ENCODE data around the gene APOBEC3A.
"Not testable (repeated sequence)": the region's sequence is repeated elsewhere in the genome, so short reads cannot be mapped to it uniquely, and the experiment has no call there.

The APOBEC3A gene

DNA sequence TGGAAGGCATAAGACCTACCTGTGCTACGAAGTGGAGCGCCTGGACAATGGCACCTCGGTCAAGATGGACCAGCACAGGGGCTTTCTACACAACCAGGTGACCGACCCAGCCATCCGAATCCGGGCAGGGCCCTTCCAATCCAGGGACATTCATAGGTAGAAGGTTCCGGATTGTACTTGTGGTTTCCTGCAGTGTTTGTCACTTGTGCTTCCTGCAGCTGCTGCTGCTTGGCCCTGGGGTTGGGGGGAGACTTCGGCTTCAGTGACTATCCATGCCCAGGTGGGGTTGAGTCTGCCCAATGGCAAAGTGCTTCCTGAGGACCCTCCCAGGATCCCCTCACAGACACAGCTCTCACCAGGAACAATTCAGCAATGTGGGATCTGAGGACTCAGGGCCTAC, 2.2 kb downstream of the APOBEC3A start:
- DNase-seq (ENCODE audit: low spot score) = no peak

DNA sequence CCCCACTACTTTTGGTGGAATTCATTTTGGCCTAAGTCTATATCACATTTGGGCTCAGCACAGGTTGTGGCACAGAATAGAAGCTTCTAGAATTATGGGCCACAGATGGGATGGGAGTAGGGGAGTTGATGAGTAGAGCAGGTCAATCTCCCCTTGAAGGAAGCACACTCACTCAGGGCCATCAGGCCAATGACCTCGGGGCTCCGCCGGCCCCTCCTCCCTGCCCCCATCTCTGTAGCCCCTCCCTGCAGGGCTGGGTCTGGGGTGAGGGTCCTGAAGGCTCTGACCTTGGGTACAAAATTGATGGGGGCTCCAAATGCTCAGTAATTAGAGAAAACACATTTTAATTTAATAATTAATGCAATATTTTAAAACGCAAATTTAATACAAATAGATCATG, 3.3 kb downstream of the APOBEC3A start:
- DNase-seq (ENCODE audit: low spot score) = not testable (repeated sequence)

DNA sequence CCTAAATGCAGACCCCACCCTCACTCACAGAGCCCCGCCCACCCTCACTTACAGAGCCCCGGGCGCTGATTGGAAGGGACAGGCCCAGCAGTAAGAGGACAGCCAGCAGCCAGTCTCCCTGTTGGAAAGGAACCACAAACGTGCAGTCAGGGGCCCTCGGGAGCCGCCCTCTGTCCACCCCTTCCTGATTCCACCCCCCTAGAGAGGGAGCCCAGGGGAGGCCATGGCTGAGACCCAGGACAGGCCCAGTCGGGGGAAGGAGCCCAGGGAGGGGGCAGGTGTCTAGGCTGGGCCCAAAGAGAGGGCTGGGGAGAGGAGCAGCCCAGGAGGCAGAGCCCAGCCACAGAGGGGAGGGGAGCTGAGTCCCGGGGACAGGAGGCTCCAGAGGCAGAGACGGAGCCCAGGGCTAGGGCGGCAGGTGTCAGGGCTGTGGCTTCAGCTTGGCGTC, 5.9 kb downstream of the APOBEC3A start:
- not testable (repeated sequence) for DNase-seq (ENCODE audit: low spot score)

DNA sequence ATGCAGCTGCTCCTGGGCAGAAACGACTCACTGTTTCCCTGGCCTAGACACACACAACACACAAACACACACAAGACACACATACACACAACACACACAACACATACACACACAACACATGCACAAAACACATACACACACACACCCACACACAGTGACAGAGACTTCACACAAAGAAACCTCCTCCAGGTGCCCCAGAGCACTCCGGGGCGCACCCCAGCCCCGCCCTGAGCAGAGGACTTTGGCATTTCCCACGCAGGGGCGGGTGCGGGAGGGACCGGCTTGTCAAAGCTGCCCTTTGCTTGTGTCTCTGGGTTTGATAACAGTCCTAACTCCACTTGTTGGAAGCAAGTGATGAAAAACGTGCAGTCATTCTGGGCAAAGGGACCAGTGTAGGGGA, 6.5 kb downstream of the APOBEC3A start:
- no peak for DNase-seq (ENCODE audit: low spot score)

DNA sequence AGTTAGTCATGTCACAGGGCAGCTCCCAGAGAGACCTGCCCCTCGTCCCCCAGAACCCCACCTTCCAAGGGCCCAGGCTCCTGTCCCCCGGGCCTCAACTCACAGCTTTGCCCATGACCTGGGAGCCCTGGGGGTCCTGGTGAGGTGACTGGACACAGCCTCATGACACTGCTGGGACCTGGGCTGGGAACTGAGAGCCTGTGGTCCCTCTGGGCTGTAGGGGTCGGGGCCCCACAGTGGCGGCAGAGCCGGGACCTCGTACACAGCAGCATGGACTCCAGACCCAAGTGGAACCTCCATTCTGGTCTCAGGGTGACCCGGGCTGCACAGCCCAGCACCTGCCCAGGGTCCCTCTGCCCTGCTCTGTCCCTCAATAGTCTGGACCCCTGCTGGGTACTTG, 6.9 kb downstream of the APOBEC3A start:
- DNase-seq (ENCODE audit: low spot score) = no peak

DNA sequence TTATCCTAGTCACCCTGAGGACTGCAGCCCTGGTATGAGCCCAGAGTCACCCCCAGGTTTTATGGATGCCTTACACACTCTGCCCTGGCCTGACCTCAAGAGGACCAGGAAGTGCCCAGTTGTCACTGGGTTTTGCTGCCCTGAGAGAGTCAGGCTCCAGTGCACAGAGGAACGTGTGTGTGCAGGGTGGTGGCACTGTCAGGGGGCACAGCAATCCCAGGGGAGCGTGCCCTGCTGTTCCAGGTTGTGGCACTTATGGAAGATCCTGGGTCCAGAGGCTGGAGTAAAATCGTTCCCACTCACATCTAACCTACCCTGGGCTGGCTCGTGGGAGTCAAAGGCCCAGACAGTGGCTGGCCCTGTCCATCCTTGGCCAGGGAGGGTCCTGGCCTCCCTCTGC, 7.6 kb downstream of the APOBEC3A start:
- DNase-seq (ENCODE audit: low spot score) = no peak

DNA sequence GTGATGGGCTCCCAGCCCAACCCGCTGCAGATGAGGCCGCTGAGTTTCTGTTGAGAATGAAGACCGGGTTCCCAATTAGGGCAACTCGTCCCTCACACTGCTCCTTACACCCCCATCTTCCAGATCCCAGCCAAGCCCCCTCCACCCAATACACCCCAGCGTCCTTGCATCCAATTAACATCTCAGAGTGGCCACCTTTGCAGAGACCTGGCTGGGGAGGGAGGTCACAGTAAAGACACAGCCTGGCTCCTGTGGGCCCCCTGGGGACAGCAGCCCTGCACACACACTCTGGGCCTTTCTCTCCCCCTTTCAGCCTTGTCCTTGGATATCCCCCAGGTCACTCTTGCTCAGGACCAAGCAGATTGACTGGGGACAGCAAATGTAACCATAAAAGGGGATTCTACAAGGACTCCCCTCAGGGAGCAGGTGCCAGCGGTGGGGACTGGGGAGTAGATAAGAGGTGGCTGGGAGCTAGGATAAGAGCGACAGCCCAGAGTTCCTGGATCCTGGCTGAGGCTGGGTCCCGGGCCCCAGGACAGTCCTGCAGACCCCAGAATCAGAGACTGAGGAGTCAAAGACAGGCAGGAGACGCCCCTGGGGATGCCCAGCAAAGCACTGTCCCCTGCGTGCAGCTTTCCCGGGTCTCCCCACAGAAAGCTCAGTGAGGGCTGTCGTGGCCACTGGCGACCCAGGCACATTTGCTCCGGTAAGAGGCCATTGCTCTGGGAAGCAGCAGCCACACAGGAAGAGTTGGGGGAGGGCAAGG, 8.4 kb downstream of the APOBEC3A start:
- no peak for DNase-seq (ENCODE audit: low spot score)

DNA sequence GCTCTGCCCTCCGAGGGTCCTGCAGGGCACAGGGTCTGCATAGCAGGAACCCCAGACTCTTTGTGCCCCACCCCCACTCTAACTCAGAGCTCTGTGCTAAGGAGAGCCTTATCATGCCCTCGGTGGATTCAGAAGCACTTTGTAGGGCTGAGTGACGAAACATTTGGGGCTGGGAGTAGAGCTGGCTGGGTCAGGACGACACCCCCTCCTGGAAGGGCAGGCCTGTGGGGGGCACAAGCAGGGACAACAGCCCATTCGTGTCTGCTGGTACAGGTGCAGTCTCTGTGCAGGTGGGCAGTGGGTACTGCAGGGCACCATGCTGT, 8.9 kb downstream of the APOBEC3A start:
- DNase-seq (ENCODE audit: low spot score) = no peak

DNA sequence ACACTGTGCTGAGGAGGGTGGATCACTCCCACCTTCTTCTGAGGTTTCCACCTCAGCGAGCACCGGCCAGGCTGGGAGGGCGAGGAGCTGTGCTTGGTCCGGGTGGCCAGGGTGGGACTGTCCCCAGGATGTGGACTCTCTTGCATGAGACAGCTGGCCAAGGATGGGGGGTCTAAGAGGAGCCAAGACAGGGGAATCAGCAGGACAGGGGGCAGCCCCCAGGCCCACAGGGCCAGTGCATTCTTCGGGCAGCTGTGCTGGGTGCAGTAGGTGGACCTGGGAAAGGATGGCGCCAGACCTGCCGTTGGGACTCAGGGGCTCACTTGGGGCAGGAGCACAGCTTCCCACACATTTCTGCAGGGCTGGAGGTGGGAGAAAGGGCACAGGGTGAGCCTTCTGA, 9.5 kb downstream of the APOBEC3A start:
- no peak for DNase-seq (ENCODE audit: low spot score)

DNA sequence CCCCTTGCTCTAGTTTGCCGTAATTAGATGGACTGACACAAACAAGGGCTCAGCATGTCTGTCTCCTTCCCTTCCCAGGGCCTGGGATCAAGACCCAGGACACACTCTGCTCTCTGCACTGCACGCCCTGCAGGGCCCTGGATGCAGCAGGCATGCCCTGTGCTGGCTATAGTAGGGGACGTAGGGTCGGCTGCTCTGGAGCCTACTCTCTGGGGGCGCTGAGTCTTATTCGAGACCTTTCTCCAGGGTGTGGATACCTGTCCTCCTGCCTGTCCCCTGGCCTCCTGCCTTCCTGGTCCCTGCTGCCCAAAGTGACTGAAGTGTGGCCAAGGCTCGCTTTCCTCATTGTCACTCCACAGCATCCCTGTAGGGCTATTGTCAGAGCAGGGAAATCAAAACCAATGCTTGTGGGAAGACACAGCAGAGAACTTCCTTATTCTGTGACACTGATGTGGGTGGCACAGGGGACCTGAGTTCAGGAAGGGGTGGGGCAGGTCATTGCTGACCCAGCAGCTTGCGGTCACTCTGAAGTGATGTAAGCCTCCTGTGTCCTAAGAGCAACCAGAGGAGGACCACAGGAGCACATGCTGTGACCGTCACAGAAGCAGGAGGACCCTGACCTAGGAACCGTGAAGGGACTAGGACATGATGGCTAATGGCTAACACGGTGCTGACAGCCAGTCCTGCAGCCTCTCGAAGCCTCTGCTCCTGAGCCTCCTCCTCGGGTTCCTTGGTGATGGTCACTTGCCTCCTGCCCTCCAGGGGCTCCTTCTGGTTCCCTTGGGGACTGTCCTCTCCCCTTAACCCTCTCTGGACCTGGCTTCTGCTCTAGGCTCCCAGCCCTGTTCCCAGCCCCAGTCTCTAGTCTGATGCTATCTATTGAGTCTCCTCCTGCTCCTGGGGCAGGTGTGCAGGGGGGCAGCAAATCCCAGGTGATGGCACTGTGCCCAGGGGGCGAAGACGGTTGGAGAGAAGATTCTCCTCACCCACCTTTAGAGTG, 10.3 kb downstream of the APOBEC3A start:
- DNase-seq (ENCODE audit: low spot score) = no peak

DNA sequence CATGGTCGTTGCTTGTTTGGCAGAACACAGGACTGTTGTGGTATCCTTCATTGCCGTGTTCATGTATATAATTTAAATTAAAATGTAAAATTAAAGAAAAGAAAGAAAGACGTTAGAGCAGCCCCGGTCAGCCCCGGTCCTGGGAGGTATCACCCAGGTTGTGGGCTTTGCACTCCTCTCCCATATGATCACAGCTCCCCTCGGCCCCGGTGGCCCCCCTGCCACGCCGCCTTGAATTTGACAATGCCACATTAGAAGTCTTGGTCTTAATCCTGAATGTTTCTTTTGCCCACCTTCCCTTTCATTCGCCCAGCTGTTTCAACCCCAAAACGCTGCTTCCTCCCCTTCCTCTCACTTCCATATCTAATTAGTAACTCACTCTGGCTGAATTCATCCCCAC, 11.4 kb downstream of the APOBEC3A start:
- no peak for DNase-seq (ENCODE audit: low spot score)

DNA sequence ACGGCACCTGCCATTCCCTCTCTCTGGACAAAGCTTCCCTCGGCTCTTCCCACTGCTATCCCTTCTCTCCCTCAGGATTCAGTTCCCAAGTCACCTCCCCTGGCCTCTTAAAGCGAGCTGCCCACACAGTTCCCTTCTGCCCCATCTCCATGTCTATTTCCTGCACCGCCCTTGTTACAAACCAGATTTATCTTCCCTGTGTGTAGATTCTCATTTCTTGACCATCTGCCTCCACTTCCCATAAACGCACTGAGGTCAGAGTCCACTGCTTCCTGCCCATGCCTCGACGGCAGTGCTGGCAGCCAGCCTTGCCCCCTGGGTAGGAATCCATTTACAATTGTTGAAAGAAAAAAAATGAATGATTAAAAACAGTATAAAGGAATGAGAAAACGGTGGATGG, 13.1 kb downstream of the APOBEC3A start:
- DNase-seq (ENCODE audit: low spot score) = no peak

DNA sequence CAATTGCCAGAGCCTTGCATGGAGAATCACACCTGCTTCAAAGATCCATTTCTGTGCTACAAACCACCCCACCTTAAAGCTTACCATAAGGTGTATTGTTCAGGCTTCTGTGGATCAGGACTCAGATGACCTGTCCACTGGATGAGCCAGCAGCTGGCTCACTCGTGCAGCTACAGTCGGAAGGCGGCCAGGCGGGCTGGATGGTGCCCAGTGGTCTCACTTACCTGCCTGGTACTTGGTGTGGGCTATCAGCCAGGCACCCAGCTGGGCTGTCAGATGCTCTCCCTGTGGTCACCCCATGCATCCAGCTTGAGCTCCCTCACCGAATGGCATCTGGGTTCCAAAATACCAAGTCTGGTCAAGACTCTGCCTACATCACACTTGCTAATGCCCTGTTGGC, 13.8 kb downstream of the APOBEC3A start:
- no peak for DNase-seq (ENCODE audit: low spot score)

DNA sequence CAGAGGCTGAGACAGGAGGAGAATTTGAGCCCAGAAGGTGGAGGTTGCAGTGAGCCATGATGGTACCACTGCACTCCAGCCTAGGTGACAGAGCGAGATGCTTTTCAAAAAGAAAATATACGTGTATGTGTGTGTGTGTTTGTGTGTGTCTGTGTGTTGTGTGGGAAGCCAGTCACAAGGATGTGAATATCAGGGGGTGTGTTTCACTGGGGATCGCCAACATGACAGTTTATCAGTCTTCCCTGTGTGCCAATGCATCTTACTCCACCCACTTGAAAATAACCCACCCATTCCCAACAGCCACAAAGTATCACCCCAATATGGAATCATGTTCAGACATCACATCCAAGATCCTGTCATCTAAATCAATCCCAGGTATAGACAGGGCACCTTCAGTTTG, 14.4 kb downstream of the APOBEC3A start:
- no peak for DNase-seq (ENCODE audit: low spot score)

DNA sequence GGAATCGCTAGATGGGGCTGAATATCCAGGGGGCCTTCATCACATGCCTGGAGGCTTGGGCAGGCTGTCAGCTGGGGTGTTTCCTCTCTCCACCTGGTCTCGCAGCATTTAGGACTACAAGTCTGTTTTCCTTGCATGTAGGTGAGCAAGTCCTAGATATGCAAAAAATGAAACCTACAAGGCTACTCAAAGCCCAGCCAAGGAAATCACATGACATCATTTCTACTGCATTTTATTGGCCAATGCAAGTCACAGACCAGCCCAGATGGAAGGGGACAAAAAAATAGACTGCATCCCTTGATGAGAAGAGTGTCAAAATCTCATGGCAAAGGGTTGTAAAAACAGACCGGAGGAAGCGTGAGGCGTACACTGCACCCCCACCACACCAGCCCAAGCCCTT, 15.1 kb downstream of the APOBEC3A start:
- no peak for DNase-seq (ENCODE audit: low spot score)

DNA sequence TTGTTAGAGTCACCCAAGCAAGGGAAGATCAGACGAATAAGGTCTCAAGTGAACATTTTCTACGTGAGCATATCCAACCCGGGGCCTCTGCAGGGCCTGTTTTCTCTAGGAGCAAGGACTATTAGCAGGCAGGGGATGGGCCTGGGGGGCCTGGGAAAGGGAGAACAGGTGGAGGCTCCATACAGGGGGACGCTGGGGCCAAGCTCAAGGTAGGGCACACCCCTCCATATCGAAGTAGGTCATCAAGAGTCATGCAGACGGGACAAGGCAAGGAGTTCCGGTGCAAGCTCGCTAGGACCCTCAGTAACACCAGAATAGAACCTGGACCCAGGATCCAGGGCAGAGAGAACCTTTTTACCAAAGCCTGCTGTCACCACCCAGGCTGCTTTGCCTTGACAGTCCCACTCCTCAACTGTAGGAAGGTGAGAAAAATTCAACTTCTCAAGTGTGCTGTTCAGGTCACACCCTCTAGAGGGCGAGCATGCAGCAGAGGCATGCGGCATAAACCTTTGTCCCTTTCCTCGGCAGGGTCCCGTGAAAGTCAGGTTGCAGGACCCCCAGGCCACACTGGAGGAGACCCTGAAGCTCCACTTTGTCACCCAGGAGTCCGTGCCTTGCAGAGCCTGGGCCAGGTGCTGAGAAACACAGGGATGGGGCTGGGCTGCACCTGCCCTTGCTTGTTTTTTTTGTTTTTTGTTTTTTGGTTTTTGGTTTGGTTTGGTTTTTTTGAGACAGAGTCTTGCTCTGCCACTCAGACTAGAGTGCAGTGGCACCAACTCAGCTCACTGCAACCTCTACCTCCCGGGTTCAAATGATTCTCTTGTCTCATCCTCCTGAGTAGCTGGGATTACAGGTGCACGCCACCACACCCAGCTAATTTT, 16.1 kb downstream of the APOBEC3A start:
- peak; percentile 69 for DNase-seq (ENCODE audit: low spot score)

DNA sequence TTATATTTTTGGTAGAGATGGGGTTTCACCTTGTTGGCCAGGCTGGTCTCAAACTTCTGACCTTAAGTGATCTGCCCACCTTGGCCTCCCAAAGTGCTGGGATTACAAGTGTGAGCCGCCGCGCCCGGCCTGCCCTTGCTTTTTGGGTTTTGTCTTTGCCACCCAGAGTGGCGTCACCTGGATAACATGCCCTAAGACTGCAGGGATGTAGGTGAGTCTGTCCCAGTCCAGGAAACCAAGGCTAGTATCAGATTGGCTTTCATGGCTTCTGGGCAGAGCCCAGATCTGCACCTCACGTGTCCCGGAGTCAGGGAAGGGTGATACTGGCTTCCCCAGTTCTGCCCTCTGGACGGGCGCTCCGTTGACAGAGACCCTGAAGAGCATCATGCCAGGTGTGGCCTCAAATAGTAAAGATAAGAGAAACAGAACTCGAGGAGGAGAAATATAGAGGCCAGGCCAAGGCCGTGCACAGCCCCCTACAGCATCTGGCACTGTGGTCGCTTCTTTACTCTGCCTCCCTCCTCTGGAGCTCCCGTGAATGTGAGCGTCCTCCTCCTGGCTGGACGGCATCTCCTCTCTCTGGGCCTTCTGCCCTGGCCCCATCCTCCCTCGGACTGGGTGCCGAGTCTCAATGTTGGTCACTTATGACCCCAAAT, 16.9 kb downstream of the APOBEC3A start:
- DNase-seq (ENCODE audit: low spot score) = no peak

DNA sequence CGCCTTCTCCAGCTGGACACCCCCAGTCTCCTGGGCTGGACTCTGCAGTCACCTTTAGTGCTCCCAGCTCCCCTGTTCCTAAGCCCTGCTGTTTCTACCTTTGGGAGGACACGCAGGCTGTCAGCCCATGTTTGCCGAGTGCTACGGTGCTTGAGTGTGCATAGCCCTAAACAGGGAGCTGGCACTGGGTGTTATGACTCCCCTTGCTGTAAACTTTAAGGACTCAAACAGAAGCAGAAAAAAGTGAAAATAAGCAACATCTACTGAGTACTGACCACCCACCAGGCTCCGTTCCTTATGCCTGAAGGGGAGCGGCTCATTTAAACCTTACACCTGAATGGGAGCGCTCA, 17.4 kb downstream of the APOBEC3A start:
- DNase-seq (ENCODE audit: low spot score) = no peak

DNA sequence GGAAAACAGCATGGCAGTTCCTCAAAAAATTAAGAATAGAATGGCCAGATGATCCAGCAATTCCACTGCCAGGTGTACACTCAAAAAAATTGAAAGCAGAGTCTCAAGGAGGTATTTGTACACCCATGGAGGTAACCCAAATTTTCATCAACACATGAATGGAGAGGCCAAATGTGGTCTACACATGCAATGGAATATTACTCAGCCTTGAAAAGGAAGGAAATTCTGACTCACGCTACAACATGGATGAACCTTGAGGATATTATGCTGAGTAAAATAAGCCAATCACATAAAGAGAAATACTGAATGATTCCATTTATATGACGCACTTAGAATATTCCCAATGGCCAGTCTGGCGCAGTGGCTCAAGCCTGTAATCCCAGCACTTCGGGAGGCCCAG, 19.9 kb downstream of the APOBEC3A start:
- not testable (repeated sequence) for DNase-seq (ENCODE audit: low spot score)

DNA sequence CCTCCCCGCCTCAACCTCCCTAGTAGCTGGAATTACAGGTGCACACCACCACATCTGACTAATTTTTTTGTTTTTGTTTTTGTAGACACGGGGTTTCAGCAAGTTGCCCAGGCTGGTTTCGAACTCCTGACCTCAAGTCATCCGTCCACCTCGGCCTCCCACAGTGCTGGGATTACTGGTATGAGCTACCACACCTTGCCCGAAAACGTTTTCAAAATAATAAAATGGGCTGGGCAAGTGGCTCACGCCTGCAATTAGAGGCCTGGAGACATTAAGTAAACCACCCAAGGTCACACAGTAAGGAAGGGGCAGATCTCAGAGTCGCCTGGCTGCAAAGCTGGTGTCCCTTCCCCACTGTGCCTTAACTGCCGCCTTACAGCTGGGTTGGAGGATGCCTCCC, 23.2 kb downstream of the APOBEC3A start:
- not testable (repeated sequence) for DNase-seq (ENCODE audit: low spot score)

Data from COLO829 (cell line).